KOPT-K1 (cell line): ENCODE results near the gene GALNT10.

Experiments
- H3K27ac ChIP-seq: fragments of 200-600 bp; sonication (generic); 2 replicates; pipeline ENCODE4 v1.5.1; 2016; ENCODE audit warnings: antibody characterized with exemption, mild to moderate bottlenecking, low read depth, low read length; ENCODE audit not compliant: poor library complexity, severe bottlenecking
- H3K36me3 ChIP-seq: fragments of 200-600 bp; sonication (generic); 2 replicates; pipeline ENCODE4 v1.5.1; 2017; ENCODE audit warnings: antibody characterized with exemption, mild to moderate bottlenecking, low read length, moderate library complexity; ENCODE audit not compliant: insufficient read depth
- H3K9me3 ChIP-seq: fragments of 200-600 bp; sonication (generic); 2 replicates; pipeline ENCODE4 v1.5.1; 2017; ENCODE audit warnings: antibody characterized with exemption, low read length, mild to moderate bottlenecking; ENCODE audit not compliant: insufficient read depth, poor library complexity, severe bottlenecking

GALNT10 gene

DNA sequence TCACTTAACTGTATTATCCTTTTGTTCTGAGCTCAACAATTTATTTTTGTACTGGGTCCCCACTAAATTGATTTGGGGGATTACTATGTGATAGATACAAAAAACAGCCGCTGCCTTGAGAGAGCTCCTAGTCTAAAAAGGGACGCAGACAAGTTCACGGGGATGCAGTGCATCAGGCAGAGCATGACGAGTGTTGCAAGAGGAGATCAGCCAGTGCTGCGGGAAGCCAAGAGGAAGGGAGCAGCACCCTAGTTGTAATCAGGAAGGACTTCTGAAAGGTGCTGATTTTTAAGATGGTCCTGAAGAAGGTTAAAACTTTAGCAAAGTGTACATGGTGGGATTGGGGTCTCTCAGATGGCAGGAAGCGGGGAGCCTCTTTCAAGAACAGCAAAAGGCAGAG is 15.8 kb downstream of the GALNT10 start:
- Histone ChIP-seq H3K36me3 (no peaks in the 10 kb centered on the region), H3K27ac (no peak overlapping the region), H3K9me3 (no peaks in the 10 kb centered on the region)

DNA sequence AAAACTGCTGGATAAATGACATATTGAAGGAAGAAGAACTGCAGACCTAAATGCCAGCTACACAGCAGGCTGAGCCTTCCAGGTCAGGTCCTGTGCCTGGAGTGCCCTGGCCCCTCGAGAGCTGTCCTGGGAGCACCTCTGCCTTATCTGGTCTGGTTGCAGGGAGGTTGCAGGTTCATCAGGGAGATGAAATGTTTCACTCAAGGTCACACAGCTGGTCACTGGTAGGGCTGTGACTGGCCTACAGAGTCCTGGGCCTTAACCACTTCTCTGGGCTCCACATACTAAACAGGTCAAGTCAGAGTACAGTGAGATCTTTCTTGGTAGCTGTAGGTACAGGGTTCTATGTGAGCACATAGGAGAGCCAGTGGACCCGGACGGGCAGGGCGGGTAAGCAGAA is 16.7 kb downstream of the GALNT10 start:
- H3K36me3 ChIP-seq: no peaks in the 10 kb centered on the region
- H3K9me3 ChIP-seq: no peaks in the 10 kb centered on the region
- H3K27ac ChIP-seq: no peak overlapping the region

DNA sequence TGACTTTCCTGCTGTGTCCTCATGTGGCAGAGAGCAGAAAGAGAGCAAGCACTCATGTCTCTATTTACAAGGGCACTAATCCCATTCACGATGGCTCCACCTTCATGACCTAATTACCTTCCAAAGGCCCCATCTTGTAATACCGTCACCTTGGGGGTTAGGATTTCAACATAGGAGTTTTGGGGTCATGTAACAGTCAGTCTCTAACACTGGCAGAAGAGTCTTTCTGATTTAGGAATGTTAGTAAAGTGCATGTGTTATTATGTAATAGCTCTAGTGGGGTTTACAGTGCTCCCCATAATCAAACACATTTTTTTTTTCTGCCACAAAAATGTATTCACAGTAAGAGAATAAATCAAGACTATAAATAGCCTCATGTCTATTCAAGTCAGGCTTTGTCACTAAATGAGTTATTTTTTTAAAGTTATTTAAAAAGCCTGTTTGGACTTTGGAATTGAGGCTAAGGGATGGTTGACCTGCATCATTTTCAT is 19.1 kb downstream of the GALNT10 start:
- no peaks in the 10 kb centered on the region for H3K36me3 ChIP-seq
- H3K27ac ChIP-seq: no peak overlapping the region
- no peaks in the 10 kb centered on the region for H3K9me3 ChIP-seq

DNA sequence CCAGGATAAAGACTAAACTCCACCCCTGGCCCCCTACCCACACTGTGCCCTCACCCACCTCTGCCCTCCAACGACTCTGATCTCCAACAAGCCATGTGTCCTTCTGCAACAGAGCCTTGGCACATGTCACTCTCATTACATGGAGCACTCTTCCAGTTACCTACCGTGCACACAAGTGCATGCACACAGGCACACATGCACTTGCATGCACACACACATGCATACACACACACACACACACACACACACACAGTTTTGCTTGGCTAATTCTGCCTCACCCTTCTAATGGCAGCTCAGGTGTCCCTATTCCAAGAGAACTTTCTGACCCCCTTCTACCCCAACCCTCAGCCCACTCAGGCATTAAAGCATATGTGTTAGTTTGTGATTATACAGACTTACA is 19.6 kb downstream of the GALNT10 start:
- Histone ChIP-seq H3K36me3 (no peaks in the 10 kb centered on the region), H3K27ac (no peak overlapping the region), H3K9me3 (no peaks in the 10 kb centered on the region)

DNA sequence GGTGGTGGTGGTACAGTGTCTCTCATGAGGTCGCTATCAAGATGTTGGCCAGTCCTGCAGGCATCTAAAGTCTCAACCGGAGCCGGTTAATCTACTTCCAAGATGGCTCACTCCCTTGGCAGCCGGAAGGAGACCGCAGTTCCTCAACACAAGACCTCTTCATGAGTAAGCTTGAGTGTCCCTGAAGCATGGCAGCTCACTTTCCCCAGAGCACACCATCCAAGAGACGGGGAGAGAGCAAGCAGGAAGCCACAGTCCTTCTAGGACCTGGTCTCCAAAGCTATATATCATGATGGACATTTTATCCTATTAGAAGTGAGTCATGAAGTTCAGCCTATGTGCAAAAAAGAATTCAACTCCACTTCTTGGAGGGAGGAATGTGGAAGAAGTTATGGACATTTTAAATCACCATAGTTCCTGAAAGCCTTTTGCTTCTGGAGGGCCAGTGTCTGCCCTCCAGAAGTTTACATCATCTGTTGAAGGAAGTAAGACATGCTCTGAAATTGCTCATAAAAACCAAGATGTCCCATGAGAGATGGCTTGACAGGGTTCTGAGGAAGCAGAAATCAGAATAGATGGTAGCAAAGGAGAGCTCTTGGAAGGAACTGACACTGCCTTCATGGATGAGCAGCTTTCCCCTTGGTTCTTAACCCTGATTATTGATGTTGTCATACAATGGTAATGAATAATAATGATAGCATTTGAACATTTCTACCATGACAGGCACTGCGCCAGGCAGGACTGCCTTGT is 21.3 kb downstream of the GALNT10 start:
- Histone ChIP-seq H3K36me3 (no peaks in the 10 kb centered on the region), H3K27ac (no peak overlapping the region)

DNA sequence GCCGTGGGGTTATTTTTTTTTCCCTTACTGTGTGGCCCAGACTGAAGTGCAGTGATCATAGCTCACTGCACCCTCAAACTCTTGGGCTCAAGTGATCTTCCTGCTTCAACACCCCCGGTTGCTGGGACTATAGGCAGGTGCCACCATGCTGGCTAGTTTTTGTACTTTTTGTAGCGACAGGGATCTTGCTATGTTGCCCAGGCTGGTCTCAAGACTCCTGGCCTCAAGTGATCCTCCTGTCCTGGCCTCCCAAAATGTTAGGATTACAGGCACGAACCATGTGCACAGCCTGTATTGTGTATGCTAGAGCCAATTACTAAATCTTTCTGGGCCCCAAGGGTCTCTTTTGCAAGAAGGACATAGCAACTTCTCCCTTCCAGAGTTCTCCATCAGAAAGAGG is 23.1 kb downstream of the GALNT10 start:
- Histone ChIP-seq H3K27ac (no peak overlapping the region), H3K36me3 (no peaks in the 10 kb centered on the region), H3K9me3 (no peaks in the 10 kb centered on the region)

More for the DNA sequence above, 21.3 kb downstream of the GALNT10 start:
- no peaks in the 10 kb centered on the region for H3K9me3 ChIP-seq

DNA sequence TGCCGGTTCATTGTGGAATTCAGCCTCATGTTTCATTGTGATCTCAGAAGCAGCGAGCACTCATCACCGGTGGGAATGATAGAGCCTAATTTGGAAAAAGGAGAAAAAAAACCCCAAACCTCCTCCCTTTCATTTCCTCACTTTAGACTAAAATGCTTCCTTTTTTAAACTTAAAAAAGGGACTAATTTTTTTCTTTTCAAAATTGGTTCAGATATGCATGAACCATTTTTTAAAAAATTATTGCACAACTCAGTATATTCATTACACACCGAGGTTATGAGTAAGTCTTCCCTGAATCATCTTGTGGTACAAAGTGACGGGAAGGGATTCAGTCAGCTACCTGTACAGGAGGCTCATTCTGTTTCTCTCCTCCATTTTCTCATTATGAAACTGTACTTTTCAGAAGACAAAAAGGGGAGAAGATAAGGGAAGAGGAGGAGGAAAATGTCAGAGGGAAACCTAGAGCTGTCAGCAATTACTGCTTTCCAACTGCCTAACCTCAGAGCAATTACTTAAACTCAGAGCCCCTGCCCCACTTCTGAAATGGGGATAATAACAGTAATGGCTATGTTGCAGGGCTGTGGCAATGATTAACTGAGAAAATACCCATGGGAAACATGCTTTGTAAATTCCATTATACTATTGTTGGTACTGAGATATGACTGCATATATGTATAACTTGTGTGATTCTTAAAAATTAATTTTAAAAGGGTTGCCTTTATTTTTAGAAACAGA is 24.0 kb downstream of the GALNT10 start:
- Histone ChIP-seq H3K27ac (no peak overlapping the region), H3K36me3 (no peaks in the 10 kb centered on the region), H3K9me3 (no peaks in the 10 kb centered on the region)

DNA sequence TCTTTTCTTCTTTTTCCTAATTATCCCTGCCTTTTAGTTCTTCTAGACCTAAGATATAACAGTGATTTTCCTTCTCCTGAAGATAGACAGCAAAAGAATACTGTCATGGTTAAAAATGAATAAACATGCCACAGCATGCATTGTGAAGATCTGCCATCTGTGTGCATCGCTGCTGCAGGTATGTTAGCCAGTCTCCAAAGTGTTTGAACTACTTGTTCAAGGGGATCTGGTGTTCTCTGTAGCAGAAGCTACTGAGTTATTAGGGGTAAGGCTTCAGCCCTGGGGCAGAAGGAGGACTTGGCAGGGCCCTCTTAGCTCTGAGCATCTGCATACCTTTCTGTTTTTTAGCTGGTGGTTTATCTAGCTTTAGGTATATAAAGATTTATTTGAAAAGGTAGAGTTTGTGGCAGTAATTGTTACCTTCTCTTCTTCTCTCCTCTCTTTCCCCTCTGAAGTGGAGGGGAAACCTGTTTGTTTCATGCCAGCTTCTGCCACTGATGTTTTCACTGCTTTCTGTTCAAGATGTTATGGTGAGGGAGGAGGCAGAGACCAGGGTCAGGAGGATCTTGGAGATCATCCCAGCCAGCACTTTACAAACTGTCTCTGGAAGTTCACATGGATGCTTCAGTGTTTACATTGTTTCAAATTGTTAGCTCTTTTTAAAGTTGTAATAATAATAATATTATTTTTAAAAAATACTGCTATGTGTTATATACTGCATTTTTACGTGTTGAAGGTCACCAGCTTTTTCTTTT is 25.2 kb downstream of the GALNT10 start:
- Histone ChIP-seq H3K9me3 (no peaks in the 10 kb centered on the region), H3K36me3 (no peaks in the 10 kb centered on the region), H3K27ac (no peak overlapping the region)

DNA sequence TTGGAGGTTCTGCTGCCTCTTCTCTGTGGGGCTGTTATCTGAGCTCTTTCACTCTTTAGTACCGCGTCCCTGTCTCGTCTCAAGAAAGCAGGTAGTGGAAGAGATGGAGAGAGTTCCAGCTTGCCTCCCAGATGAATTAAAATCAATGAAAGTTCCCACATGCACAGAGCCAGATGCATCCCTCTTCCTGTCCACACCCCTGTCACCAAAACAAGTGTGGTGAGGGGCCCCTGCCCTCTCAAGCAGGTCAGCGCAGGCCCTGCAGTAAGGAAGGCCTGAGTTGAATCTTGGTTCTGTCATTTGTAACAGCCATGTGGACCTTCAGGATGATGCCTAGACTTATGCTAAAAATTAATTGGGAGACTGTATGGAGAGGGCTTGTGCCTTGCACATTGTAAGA is 26.9 kb downstream of the GALNT10 start:
- no peak overlapping the region for H3K27ac ChIP-seq

DNA sequence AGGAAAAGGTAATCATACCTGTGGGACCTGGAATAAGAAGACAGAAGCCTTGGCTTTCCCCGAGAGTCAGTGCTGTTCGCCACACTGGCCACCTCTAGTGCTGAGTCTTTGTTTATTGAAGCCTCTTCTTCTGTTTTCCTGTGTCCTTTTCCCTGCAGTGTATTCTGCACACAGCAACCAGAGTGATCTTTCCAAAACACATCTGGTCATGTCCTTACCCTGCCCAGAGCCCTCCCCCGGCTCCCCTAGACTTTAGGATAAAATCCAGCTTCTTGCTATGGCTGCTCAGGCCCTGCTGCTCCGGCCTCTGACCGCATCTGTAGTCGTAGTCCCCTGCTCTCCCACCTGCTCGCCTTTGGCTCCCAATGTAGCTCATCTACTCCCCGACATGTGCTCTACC is 28.3 kb downstream of the GALNT10 start:
- H3K27ac ChIP-seq: no peak overlapping the region
- no peaks in the 10 kb centered on the region for H3K36me3 ChIP-seq
- H3K9me3 ChIP-seq: no peaks in the 10 kb centered on the region

More for the DNA sequence above, 26.9 kb downstream of the GALNT10 start:
- Histone ChIP-seq H3K36me3 (no peaks in the 10 kb centered on the region), H3K9me3 (no peaks in the 10 kb centered on the region)

DNA sequence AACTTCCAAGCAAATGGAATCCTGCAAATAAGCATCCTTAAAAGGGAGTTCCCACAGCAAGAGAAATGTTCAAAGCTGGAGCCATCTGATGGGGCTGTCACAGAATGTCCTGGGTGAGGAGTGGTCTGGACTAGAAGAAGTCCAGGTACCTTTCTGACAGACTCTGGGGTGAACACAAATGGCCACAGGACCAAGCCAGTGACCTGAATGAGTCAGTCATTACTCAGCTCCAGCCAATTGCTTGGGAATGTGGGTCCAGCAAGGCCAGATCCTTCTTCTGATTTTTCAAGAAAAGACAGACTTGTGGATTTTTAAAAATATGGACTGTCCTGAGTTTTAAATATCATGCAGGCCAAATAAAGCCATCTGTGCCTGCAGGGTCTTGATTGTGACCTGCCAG is 30.1 kb downstream of the GALNT10 start:
- Histone ChIP-seq H3K36me3 (no peaks in the 10 kb centered on the region), H3K9me3 (no peaks in the 10 kb centered on the region), H3K27ac (no peak overlapping the region)

DNA sequence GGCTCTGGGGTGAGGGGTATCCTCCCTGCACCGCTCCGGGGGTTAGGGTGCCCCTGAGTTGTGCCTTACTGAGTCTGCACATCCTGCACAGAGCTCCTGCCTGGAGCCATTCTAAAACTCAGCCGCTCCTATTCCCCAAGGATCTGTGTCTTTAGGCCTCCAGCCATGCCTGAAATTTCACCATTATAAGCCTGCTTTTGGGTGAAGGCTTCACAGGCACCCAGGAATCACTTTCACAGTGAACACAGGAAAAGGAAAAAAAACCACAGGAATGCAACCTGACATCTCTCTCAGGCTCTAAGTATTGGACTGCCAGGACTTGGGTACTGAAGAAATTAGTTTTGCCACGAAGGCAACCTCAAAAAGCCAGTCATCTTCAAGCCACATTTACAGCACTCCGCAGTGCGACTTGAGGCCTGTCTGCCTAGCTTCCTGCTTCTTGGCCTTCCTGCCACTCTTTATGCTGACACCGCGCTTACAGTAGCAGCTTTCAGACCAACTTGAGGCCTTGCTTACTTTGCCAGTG is 30.9 kb downstream of the GALNT10 start:
- peaks cover 3% of the 10 kb centered on the region for H3K9me3 ChIP-seq
- no peak overlapping the region for H3K27ac ChIP-seq
- H3K36me3 ChIP-seq: no peaks in the 10 kb centered on the region

DNA sequence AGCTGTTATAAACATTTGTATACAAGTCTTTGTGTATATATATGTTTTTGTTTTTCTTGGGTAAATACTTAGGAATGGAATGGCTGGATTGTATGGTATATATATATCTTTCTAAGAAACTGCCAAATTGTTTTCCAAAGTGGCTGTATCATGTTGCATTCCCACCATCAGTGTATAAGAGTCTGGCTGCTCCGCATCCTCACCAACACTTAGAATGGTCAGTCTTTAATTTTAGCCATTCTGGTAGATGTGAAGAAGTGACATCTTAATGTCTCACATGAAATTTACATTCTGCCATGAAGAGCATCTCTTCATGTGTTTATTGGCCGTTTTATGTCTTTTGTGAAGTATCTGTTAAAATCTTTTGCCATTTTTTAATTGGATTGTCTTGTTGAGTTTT is 31.9 kb downstream of the GALNT10 start:
- no peaks in the 10 kb centered on the region for H3K36me3 ChIP-seq
- H3K9me3 ChIP-seq: peaks cover 13% of the 10 kb centered on the region
- no peak overlapping the region for H3K27ac ChIP-seq

DNA sequence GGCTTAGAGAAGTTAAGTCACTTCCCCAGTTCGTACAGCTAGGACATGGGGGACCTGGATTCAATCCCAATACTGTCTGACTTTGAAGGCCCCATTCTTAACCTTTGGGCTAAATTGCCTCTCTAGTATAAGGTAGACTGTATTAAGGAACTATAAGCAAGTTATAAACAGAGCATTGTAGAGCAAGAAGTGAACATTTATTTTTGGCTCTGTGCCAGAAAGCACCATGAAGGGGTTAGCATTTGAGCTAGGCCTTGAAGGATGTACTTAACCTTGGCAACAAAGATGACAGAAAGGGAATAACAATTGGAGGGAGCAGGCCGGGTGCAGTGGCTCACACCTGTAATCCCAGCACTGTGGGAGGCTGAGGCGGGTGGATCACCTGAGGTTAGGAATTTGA is 32.8 kb downstream of the GALNT10 start:
- Histone ChIP-seq H3K36me3 (no peaks in the 10 kb centered on the region), H3K9me3 (peaks cover 20% of the 10 kb centered on the region), H3K27ac (no peak overlapping the region)

DNA sequence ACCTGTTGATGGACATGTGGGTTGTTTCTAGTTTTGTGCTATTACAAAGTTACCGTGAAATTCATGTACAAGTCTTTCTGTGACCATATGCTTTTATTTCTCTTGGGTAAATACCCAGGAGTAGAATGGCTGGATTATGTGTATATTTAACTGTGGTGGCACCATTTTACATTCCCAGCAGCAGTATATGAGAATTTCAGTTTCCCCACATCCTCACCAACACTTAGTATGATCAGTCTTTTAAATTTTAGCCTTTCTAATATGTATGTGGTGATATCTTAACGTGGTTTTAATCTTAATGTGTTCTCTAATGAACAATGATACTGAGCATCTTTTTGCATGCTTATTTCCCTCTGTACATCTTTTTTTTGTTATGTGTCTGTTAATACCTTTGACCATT is 36.6 kb downstream of the GALNT10 start:
- Histone ChIP-seq H3K27ac (no peak overlapping the region), H3K9me3 (peaks cover 20% of the 10 kb centered on the region), H3K36me3 (no peaks in the 10 kb centered on the region)
